ENCODE measurements around the gene KRTAP17-1.
"Not testable (repeated sequence)": the region's sequence is repeated elsewhere in the genome, so short reads cannot be mapped to it uniquely, and the experiment has no call there.

The KRTAP17-1 gene, protein sequence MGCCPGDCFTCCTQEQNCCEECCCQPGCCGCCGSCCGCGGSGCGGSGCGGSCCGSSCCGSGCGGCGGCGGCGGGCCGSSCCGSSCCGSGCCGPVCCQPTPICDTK

DNA sequence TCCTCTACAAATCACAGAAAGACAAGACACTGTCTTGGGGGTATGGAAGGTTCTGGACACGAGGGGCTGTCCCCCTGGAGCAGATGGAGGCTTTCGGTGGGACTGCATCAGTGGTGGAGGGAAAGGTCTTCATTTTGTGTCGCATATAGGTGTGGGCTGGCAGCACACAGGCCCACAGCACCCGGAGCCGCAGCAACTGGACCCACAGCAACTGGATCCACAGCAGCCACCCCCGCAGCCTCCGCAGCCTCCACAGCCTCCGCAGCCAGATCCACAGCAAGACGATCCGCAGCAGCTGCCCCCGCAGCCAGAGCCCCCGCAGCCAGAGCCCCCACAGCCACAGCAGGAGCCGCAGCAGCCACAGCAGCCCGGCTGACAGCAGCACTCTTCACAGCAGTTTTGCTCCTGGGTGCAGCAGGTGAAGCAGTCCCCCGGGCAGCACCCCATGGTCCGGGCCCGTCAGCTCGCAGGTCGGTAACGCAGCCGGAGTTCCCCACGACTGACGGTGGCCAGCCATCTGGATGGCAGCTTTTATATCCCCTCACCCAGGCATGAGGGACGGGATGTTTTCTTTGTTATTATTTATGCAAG is at the start of gene KRTAP17-1:
Gene KRTAP17-1 (minus strand): TSS at position 507 of the 591 bp plus-strand sequence. CDS start 60 bp downstream, at position 447.
- no peak for DNase-seq (ENCODE audit: low read depth)

DNA sequence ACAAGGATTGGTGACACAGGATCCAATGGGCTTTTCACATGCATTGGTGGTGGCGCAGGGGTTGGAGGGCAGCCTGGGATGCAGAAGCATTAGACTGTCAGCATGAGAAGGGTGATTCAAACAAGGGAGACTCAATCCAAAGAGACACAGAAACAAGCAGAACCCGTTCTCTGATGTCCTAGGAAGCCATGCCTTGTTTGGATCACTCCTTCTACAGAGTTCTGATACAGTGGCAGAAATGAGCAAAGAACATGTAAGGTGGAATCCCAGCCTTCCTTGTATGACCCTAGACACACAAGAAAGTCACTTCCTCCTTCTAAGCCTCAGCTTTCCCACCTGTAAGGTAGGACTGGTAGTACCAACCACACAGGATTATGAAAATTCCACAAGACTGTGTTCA is 48.4 kb upstream of the KRTAP17-1 start:
- no peak for DNase-seq (ENCODE audit: low read depth)

- no peak for DNase-seq (ENCODE audit: low read depth)
Measured at GRCh38 chr17:41360296-41360995, 44.9 kb upstream of the KRTAP17-1 start.

DNA sequence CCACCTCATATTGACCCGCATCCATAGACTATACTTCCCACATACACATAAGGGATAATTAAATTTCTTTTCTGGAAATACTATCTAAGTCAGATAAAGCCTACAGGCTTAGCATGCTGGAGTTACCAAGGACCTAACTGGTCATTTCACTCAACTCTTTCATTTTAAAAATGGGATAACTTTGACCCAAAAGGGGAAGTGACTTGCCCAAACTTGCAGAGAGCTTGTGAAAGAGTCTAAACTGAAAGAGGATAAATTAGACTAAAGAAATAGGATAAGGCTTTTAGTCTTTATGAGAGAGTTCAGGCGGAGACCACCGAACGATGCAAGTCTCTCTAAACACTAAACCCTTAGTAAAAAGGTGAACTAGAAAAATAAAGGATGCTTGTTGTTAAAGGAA is 39.0 kb upstream of the KRTAP17-1 start:
- DNase-seq (ENCODE audit: low read depth): no peak

- DNase-seq (ENCODE audit: low read depth): no peak
Measured at GRCh38 chr17:41352597-41353366, 37.3 kb upstream of the KRTAP17-1 start.

DNA sequence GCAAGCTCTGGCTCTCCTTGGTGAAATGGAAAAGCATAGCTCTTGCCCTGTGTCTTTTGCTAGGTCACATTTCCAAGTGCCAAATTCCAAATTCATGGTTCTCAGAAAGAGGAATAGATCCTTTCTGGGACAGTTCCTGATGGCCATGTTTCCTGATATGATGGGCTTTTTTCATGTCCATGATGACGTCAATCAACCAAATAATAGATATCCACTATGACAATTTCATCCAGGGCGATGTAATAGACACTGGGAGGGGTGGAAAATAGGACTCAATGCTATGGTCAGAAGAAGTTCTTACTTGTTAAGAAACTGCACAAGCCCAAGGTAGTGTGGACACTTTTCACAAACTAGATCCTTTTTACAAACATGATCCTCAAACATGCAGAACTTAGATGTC is 35.7 kb upstream of the KRTAP17-1 start:
- no peak for DNase-seq (ENCODE audit: low read depth)

- not testable (repeated sequence) for DNase-seq (ENCODE audit: low read depth)
Measured at GRCh38 chr17:41350381-41350878, 34.9 kb upstream of the KRTAP17-1 start, which contains the start of gene KRT33A. Gene KRT33A (minus strand): TSS chr17:41350828. CDS start chr17:41350767, 61 bp downstream.

GRCh38 chr17:41347869-41348760 is 32.6 kb upstream of the KRTAP17-1 start:
- no peak for DNase-seq (ENCODE audit: low read depth)

DNA sequence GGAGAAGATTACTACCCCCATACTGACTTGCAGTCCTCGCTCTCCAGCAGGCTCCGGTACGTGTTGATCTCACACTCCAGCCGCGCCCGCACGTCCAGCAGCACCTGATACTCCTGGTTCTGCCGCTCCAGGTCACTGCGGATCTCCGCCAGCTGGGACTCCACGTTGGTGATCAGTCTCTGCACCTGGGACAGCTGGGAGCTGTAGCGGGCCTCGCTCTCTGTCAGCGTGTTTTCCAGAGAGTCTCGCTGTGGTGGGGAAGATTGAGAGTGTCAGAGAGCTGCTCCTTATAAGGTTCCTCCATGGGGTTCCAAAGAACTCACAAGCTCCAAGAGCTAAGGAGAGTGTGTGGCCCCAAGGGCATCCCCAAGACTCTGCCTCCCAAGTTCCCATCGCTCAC is 30.9 kb upstream of the KRTAP17-1 start:
- DNase-seq (ENCODE audit: low read depth): not testable (repeated sequence)

DNA sequence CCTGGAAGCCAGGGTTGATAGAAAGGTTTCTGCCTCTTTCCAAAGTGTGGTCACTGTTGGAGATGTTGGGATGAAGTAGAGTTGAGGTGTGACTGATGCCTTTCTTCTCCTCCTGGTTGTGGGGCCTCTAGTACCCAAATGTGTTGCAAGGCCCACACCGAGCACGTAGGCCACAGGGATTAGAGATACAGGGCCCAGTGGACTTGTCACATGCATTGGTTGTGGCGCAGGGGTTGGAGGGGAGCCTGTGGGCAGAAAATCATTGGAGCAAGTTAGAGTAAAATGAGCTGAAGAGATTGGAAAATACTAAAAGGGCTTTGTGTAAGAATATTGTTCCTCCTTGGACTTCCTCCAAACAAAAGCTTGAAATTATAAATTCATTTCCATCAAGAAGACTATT is 30.5 kb upstream of the KRTAP17-1 start:
- no peak for DNase-seq (ENCODE audit: low read depth)

GRCh38 chr17:41343029-41343428 is 27.5 kb upstream of the KRTAP17-1 start:
- DNase-seq (ENCODE audit: low read depth): no peak

DNA sequence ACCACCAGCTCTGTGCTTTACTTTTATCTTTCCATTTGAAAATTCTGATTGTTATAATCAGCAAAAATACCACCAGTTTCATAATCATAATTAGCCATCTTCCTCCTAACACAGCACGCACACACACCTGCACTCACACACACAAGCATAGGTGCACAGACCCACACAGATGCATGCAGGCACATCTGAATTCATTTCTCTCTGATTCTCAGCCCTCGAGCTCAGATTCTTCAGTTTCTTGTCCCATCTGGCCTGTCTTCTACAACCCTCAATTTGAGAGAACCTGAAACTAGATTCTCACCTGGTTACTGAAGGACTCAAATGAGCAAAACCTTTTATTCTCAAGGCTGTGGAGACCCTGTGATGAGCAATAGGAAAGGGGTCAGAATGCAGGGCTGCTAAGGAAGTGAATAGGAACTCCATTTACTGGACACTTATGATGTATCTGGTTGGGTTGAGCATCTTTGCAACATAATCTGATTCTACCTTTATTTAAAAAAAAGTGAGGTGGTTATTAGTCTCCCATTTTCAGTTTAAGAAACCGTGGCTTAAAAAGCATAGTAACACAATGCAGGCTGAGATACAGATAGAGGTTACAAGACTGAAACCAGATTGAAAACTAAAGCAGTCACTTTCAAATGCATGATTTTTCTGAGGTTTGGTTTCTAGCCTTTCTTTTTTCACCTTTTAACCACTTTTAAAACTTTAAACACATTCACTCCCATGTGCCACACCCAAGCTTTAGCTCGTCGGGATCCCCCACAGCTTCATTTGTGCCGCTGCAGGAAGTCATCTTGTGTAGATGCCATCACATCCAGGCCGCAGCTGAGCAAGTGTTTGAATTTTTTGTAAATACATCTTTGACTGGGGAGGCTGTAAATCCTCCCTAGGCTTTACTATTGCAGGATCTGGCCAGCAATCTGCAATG is 25.7 kb upstream of the KRTAP17-1 start:
- no peak for DNase-seq (ENCODE audit: low read depth)

DNA sequence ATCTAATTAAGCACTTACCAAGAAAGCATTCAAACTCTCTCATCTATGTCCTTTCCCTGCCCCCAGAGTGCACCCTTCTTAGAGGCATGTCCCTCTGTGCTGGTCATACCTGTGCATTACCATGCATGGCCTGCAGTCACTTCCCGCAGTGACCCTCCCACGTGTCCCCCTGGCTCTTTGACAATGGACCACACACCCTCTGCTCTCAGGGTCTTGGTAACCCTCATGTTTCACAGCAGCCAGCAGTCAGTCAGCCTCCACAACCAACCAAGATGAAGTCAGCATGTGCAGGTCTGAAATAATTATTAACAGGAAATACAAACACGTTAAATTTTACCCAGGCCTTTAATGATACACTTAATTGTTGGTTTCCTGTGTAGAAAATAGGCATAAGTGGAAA is 25.0 kb upstream of the KRTAP17-1 start:
- DNase-seq (ENCODE audit: low read depth): no peak

GRCh38 chr17:41339571-41340172 is 24.2 kb upstream of the KRTAP17-1 start:
- DNase-seq (ENCODE audit: low read depth): no peak

GRCh38 chr17:41338961-41339485 is 23.5 kb upstream of the KRTAP17-1 start:
- DNase-seq (ENCODE audit: low read depth): no peak

DNA sequence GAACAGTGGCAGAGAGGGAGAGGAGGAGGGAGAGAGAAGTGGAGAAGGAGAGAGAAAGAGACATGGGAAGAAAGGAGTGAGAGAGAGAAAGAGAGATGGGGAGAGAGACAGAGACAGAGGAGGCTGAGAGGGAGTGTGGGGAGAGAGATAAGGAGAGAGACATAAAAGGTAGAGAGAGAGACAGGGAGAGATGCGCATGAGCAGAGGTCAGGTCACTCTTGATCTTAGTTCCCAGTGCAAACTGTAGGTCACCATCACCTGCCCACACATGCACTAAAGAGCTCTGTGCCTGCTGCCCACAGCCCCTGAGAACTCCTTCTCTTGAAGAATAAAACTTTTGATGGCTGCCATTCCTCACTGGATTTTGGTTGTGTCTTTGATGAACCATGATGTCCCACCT is 20.2 kb upstream of the KRTAP17-1 start:
- DNase-seq (ENCODE audit: low read depth): no peak

- DNase-seq (ENCODE audit: low read depth): no peak
Measured at GRCh38 chr17:41334385-41335305, 19.1 kb upstream of the KRTAP17-1 start.

DNA sequence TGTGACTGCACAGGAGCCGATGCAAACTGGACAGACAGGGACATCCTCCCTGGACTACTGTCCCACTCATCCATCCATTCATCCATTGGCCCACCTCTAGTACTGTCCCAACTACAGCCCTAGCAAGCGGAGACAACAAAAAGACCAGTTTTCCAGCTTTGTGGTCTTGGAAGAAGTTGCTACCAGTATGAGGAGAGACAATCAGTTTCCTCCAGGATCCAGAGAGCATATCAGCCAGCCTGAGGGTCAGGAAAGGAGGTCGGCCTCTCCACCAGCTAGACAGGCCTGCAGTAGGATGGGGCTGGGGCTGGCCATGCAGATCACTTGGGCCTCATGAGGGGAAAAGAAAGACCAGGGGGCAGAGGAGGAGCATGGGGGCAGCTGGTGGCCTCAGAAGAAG is 18.3 kb upstream of the KRTAP17-1 start:
- DNase-seq (ENCODE audit: low read depth): no peak

DNA sequence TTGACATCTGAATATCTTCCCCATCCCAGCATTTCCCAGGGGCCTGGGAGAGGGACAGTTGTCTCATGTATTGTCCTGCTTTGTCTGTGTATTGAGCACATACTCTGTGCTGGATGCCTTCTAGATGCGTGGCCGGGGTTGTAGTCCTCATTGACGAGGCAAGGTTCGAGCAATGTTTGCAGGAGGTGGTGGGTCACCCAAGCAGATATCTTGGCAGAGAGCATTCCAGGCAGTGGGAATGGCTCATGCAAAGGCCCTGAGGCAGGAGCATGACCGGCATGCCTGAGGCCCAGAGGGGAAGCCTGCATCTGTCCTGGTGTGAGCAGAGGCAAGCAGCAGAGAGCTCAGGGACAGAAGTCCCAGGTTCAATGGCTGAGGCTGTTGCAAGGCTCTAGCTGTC is 17.6 kb upstream of the KRTAP17-1 start:
- DNase-seq (ENCODE audit: low read depth): no peak
